Liver (tissue), 9 donors: Measurements from ENCODE around the gene SCRN1. TPM values are rescaled to one million over a fixed set of nuclear protein-coding genes. Genes with fewer than 3 reads are reported as not detected.

Source experiments
- DNase-seq: peaks from one replicate; pipeline ENCODE4 v3.0.0-alpha.2; 2017; ENCODE audit warnings: low spot score
- H3K27ac ChIP-seq, 2 donors: one replicate each; pipeline ENCODE4 v1.7.0; 2013; ENCODE audit warnings: inconsistent platforms in 2 of 2, low read length in 2 of 2, control low read depth in 1 of 2, low read depth in 1 of 2, mild to moderate bottlenecking in 1 of 2
- H3K27me3 ChIP-seq, 4 donors: one replicate each; pipeline versions ENCODE4 v1.6.1 to v1.7.0; 2013; ENCODE audit warnings: low read length in 3 of 4, inconsistent platforms in 1 of 4, mild to moderate bottlenecking in 1 of 4, moderate library complexity in 1 of 4; ENCODE audit not compliant: control insufficient read depth in 4 of 4, insufficient read depth in 4 of 4
- H3K36me3 ChIP-seq, 4 donors: one replicate each; pipeline versions ENCODE4 v1.6.1 to v1.7.0; 2013; ENCODE audit warnings: low read length in 3 of 4, mild to moderate bottlenecking in 3 of 4, low read depth in 1 of 4, moderate library complexity in 1 of 4; ENCODE audit not compliant: control insufficient read depth in 4 of 4, insufficient read depth in 3 of 4
- H3K4me1 ChIP-seq, 4 donors: one replicate each; pipeline versions ENCODE4 v1.6.1 to v1.7.0; 2013; ENCODE audit warnings: low read length in 3 of 4, mild to moderate bottlenecking in 3 of 4, moderate library complexity in 1 of 4; ENCODE audit not compliant: control insufficient read depth in 4 of 4, insufficient read depth in 4 of 4
- H3K4me3 ChIP-seq, 3 donors: one replicate each; pipeline versions ENCODE4 v1.6.1 to v1.7.0; 2013; ENCODE audit warnings: low read length in 3 of 3, control low read depth in 1 of 3, low read depth in 1 of 3, mild to moderate bottlenecking in 1 of 3
- H3K9ac ChIP-seq, 2 donors: one replicate each; pipeline ENCODE4 v1.7.0; 2013; ENCODE audit warnings: low read length in 2 of 2, mild to moderate bottlenecking in 2 of 2, moderate library complexity in 2 of 2, control low read depth in 1 of 2, low read depth in 1 of 2
- H3K9me3 ChIP-seq, 4 donors: one replicate each; pipeline versions ENCODE4 v1.6.1 to v1.7.0; 2013; ENCODE audit warnings: low read length in 3 of 4; ENCODE audit not compliant: control insufficient read depth in 4 of 4
- EGR1 ChIP-seq, 2 donors: IDR thresholded peaks; 2 replicates each; pipeline ENCODE4 v1.6.1; 2016 to 2018; ENCODE audit warnings: antibody characterized with exemption in 2 of 2, low read depth in 2 of 2
- FOXA2 ChIP-seq: IDR thresholded peaks from 2 replicates; pipeline ENCODE4 v1.6.1; 2016; ENCODE audit warnings: antibody characterized with exemption
- GABPA ChIP-seq, 2 donors: IDR thresholded peaks in 1 of 2; conservative IDR thresholded peaks in 1 of 2; 2 replicates each; pipeline ENCODE4 v1.6.1; 2016; ENCODE audit warnings: antibody characterized with exemption in 2 of 2, mild to moderate bottlenecking in 1 of 2, moderate library complexity in 1 of 2
- JUND ChIP-seq, 2 donors: IDR thresholded peaks; 2 replicates each; pipeline ENCODE4 v1.6.1; 2016; ENCODE audit warnings: antibody characterized with exemption in 2 of 2
- MAX ChIP-seq: IDR thresholded peaks from 2 replicates; pipeline ENCODE4 v1.6.1; 2016; ENCODE audit warnings: antibody characterized with exemption
- NR2F2 ChIP-seq: IDR thresholded peaks from 2 replicates; pipeline ENCODE4 v1.6.1; 2016; ENCODE audit warnings: antibody characterized with exemption
- RAD21 ChIP-seq, 2 donors: IDR thresholded peaks; 2 replicates each; pipeline ENCODE4 v1.6.1; 2016; ENCODE audit warnings: antibody characterized with exemption in 2 of 2, mild to moderate bottlenecking in 2 of 2
- RXRA ChIP-seq, 2 donors: IDR thresholded peaks; 2 replicates each; pipeline ENCODE4 v1.6.1; 2017 to 2018; ENCODE audit warnings: antibody characterized with exemption in 2 of 2, mild to moderate bottlenecking in 1 of 2
- TAF1 ChIP-seq: conservative IDR thresholded peaks from 2 replicates; pipeline ENCODE4 v1.6.1; 2016; ENCODE audit warnings: antibody characterized with exemption, mild to moderate bottlenecking
- YY1 ChIP-seq: IDR thresholded peaks from 2 replicates; pipeline ENCODE4 v1.6.1; 2016; ENCODE audit warnings: antibody characterized with exemption, mild to moderate bottlenecking
- WGBS: extraction: QIAGEN DNeasy Blood & Tissue Kit; methylation state at CpG from one replicate; pipeline ENCODE4 v1.1.7; 2013; 5-methylcytosine and 5-hydroxymethylcytosine counted together
- polyA plus RNA-seq, 2 donors: library from polyadenylated mRNA; stranded (reverse) in 1 of 2; unstranded in 1 of 2; fragments of 200-250 nt in 1 of 2; fragments of >200 nt in 1 of 2; fragmentation: Nextera tagmentation in 1 of 2; extraction: Ambion mirVana in 1 of 2; gene quantifications; one replicate each; pipeline versions ENCODE4 v1.2.1 to v1.2.3, GENCODE V29; 2013 to 2015
- total RNA-seq, 2 donors: library from RNA; depleted of rRNA; stranded (reverse); fragments of >200 nt; gene quantifications; one replicate each; pipeline ENCODE4 v1.2.3, GENCODE V29; 2014
- TF ChIP-seq, protein P1 (sequence below): IDR thresholded peaks from 2 replicates; pipeline ENCODE4 v1.6.1; 2016; ENCODE audit warnings: antibody characterized with exemption, mild to moderate bottlenecking
- TF ChIP-seq, protein P2 (sequence below): fragments of 150-350 bp; IDR thresholded peaks from 2 replicates; pipeline ENCODE4 v1.5.1; 2017; ENCODE audit warnings: improper control_type of control experiment, low read depth, low read length; ENCODE audit not compliant: missing input control
- donor health status: healthy.
- donor health status: healthy.
- donor health status: healthy.
- donor health status: healthy.
- donor health status: healthy.

The SCRN1 gene
- 1 to 10 TPM; 2.6 to 4.1 TPM for total RNA-seq
- polyA plus RNA-seq, result 1 to 10 TPM; 1.1 to 1.3 TPM

DNA sequence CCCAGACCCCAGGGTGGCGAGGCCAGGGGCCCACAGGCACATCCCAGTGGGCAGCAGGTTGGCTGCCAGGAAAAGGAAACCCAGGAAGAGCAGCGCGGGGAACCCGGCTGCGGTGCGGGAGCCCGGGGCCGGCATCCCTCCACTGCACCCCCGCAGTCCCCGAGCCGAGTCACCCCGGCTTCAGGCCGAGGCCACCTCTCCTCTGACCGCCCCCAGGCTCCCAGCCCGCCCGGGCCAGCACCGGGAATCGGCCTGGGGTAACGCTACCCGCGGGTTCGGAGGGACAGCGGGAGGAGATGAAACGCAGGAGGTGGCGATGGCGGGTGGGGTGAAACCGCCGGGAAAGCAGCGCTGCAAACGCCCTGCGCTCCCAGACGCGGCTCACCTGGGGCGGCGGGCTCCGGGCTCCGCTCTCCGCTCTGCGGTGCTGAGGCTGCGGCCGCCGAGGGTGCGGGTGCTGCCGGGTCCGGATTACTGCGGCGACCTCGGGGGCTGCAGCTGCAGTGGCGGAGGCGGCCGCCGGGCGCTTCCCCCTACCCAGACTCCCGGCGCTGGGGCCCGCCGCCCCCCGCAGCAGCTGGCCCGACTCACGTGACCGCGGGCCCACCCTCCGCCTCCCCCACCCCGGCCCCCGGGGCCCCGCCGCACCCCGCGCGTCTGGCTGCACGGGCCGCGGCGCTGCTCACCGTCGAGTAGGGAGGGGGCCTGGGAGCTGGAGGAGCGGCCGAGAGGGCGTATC is at the start of gene SCRN1:
Gene SCRN1 (minus strand): TSS at position 545 of the 739 bp plus-strand sequence. CDS start 20,734 bp downstream, outside the sequence.
- Histone ChIP-seq H3K4me1 (peaks cover 0 to 8% (median 4%) of the 10 kb centered on the region in 4 donors), H3K9me3 (peaks cover 1 to 20% (median 9%) of the 10 kb centered on the region in 4 donors), H3K36me3 (no peaks in the 10 kb centered on the region), H3K27me3 (peaks cover 0 to 7% (median 4%) of the 10 kb centered on the region in 4 donors), H3K9ac (peak within 1 kb of the TSS in 1 of 2 donors; percentile 1), H3K27ac (peak within 1 kb of the TSS; percentile 48 to 67), H3K4me3 (peak within 1 kb of the TSS; percentile 56 to 86 (median 66))
- WGBS, result 3% methylated on average over 79 of the region's 79 CpGs
- DNase-seq, result no peak
- TF ChIP-seq FOXA2 (no peak), YY1 (no peak), NR2F2 (no peak), EGR1 (IDR thresholded peaks at IDR 0.05; ENCODE audit: low read depth in 2 of 2) (no peak), TAF1 (no peak), GABPA (IDR thresholded peaks at IDR 0.05 in 1 of 2, conservative IDR thresholded peaks at IDR 0.05 in 1 of 2) (no peak)

- no peak for DNase-seq
- Histone ChIP-seq H3K9me3 (no peaks in the 10 kb centered on the region), H3K27ac (no peak overlapping the region), H3K27me3 (no peaks in the 10 kb centered on the region), H3K4me1 (peaks cover 0 to 10% (median 3%) of the 10 kb centered on the region in 4 donors), H3K36me3 (no peaks in the 10 kb centered on the region), H3K9ac (no peak overlapping the region), H3K4me3 (no peak overlapping the region)
- WGBS, result 89% methylated on average over 3 of the region's 3 CpGs
- no peak for TF ChIP-seq MAX
- TF ChIP-seq RAD21 (IDR thresholded peaks at IDR 0.05), result no peak
- TF ChIP-seq, protein P1, sequence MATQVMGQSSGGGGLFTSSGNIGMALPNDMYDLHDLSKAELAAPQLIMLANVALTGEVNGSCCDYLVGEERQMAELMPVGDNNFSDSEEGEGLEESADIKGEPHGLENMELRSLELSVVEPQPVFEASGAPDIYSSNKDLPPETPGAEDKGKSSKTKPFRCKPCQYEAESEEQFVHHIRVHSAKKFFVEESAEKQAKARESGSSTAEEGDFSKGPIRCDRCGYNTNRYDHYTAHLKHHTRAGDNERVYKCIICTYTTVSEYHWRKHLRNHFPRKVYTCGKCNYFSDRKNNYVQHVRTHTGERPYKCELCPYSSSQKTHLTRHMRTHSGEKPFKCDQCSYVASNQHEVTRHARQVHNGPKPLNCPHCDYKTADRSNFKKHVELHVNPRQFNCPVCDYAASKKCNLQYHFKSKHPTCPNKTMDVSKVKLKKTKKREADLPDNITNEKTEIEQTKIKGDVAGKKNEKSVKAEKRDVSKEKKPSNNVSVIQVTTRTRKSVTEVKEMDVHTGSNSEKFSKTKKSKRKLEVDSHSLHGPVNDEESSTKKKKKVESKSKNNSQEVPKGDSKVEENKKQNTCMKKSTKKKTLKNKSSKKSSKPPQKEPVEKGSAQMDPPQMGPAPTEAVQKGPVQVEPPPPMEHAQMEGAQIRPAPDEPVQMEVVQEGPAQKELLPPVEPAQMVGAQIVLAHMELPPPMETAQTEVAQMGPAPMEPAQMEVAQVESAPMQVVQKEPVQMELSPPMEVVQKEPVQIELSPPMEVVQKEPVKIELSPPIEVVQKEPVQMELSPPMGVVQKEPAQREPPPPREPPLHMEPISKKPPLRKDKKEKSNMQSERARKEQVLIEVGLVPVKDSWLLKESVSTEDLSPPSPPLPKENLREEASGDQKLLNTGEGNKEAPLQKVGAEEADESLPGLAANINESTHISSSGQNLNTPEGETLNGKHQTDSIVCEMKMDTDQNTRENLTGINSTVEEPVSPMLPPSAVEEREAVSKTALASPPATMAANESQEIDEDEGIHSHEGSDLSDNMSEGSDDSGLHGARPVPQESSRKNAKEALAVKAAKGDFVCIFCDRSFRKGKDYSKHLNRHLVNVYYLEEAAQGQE, result no peak
- TF ChIP-seq NR2F2, result peak; percentile 40
Observed at GRCh38 chr7:30038196-30038980, 48.8 kb upstream of the SCRN1 start.

- no peak overlapping the region for H3K9ac ChIP-seq
- H3K36me3 ChIP-seq, result no peaks in the 10 kb centered on the region
- no peak overlapping the region for H3K27ac ChIP-seq
- TF ChIP-seq, protein P2, sequence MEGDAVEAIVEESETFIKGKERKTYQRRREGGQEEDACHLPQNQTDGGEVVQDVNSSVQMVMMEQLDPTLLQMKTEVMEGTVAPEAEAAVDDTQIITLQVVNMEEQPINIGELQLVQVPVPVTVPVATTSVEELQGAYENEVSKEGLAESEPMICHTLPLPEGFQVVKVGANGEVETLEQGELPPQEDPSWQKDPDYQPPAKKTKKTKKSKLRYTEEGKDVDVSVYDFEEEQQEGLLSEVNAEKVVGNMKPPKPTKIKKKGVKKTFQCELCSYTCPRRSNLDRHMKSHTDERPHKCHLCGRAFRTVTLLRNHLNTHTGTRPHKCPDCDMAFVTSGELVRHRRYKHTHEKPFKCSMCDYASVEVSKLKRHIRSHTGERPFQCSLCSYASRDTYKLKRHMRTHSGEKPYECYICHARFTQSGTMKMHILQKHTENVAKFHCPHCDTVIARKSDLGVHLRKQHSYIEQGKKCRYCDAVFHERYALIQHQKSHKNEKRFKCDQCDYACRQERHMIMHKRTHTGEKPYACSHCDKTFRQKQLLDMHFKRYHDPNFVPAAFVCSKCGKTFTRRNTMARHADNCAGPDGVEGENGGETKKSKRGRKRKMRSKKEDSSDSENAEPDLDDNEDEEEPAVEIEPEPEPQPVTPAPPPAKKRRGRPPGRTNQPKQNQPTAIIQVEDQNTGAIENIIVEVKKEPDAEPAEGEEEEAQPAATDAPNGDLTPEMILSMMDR, result no peak
- TF ChIP-seq JUND (IDR thresholded peaks at IDR 0.05), result no peak
- TF ChIP-seq RXRA (IDR thresholded peaks at IDR 0.05), result no peak
- no peak overlapping the region for H3K4me3 ChIP-seq
- H3K9me3 ChIP-seq, result no peaks in the 10 kb centered on the region
- peaks cover 0 to 10% (median 3%) of the 10 kb centered on the region in 4 donors for H3K4me1 ChIP-seq
- H3K27me3 ChIP-seq, result no peaks in the 10 kb centered on the region
- no peak for DNase-seq
- 43% methylated on average over 2 of the region's 2 CpGs for WGBS
Observed at GRCh38 chr7:30036220-30036619, 46.6 kb upstream of the SCRN1 start.
